SU-DHL-6 (cell line): Measurements from ENCODE around the gene SNRNP70.

Experiments
- H2AFZ ChIP-seq: fragments of 200-600 bp; sonication (generic); 2 replicates; pipeline ENCODE4 v1.6.1; 2014; ENCODE audit warnings: low read depth, mild to moderate bottlenecking, moderate library complexity, mixed read lengths, antibody characterized with exemption, low read length; ENCODE audit not compliant: severe bottlenecking
- H3F3A ChIP-seq: fragments of 200-600 bp; shearing (Covaris generic); 2 replicates; pipeline ENCODE4 v1.6.0; 2016; ENCODE audit warnings: antibody characterized with exemption, mild to moderate bottlenecking; ENCODE audit not compliant: insufficient read depth
- H3K27ac ChIP-seq: fragments of 200-600 bp; sonication (generic); 2 replicates; pipeline ENCODE4 v1.5.1; 2016; ENCODE audit warnings: low read depth, mild to moderate bottlenecking, low read length, moderate library complexity, mixed read lengths
- H3K27me3 ChIP-seq: fragments of 200-600 bp; sonication (generic), shearing (Covaris generic); 2 replicates; pipeline ENCODE4 v1.6.0; 2014; ENCODE audit warnings: mild to moderate bottlenecking, low read length
- H3K36me3 ChIP-seq: fragments of 200-600 bp; sonication (generic); 2 replicates; pipeline ENCODE4 v1.6.1; 2014; ENCODE audit warnings: mild to moderate bottlenecking, low read length, mixed read lengths
- H3K4me2 ChIP-seq: fragments of 300-600, 200-600 bp; shearing (Covaris generic), sonication (generic); 2 replicates; pipeline ENCODE4 v1.6.0; 2014; ENCODE audit warnings: low read length, low read depth, mild to moderate bottlenecking; ENCODE audit not compliant: poor library complexity, severe bottlenecking
- H3K4me3 ChIP-seq: fragments of 200-600 bp; sonication (generic); 2 replicates; pipeline ENCODE4 v1.5.1; 2014; ENCODE audit warnings: antibody characterized with exemption, low read length, mild to moderate bottlenecking, mixed read lengths; ENCODE audit not compliant: insufficient read depth, poor library complexity, severe bottlenecking
- H3K79me2 ChIP-seq: fragments of 200-600 bp; sonication (generic); 2 replicates; pipeline ENCODE4 v1.6.1; 2014; ENCODE audit warnings: mild to moderate bottlenecking, low read length, moderate library complexity; ENCODE audit not compliant: insufficient read depth
- H3K9ac ChIP-seq: fragments of 200-600 bp; sonication (generic); 2 replicates; pipeline ENCODE4 v1.7.0; 2014; ENCODE audit warnings: mild to moderate bottlenecking, low read length
- H3K9me2 ChIP-seq: fragments of 200-600 bp; sonication (generic); replicated peaks from 2 replicates; pipeline ENCODE4 v1.6.1; 2014; ENCODE audit warnings: low read length; ENCODE audit not compliant: insufficient read depth
- H3K9me3 ChIP-seq: fragments of 200-600 bp; sonication (generic); 2 replicates; pipeline ENCODE4 v1.6.1; 2014; ENCODE audit warnings: low read length, mixed read lengths; ENCODE audit not compliant: insufficient read depth
- H4K20me1 ChIP-seq: fragments of 200-600 bp; sonication (generic); 2 replicates; pipeline ENCODE4 v1.6.1; 2014; ENCODE audit warnings: low read depth, mild to moderate bottlenecking, antibody characterized with exemption, low read length, moderate library complexity, mixed read lengths
- CTCF ChIP-seq: fragments of 200-600 bp; sonication (generic); IDR thresholded peaks from one replicate; pipeline ENCODE4 v1.5.1; 2017; ENCODE audit warnings: antibody characterized with exemption, mild to moderate bottlenecking, low read length, moderate library complexity; ENCODE audit not compliant: insufficient read depth, poor library complexity, severe bottlenecking
- EZH2phosphoT487 ChIP-seq: fragments of 200-600 bp; sonication (generic), shearing (Covaris generic); conservative IDR thresholded peaks from 2 replicates; pipeline ENCODE4 v1.6.1; 2018; ENCODE audit warnings: mild to moderate bottlenecking, antibody characterized with exemption, low read length, moderate library complexity, mixed read lengths

Gene SNRNP70

GRCh38 chr19:49132974-49133609 lies 47.8 kb downstream of the SNRNP70 start:
- H3K4me2 ChIP-seq, result no peak overlapping the region
- no peak overlapping the region for H3K4me3 ChIP-seq
- H2AFZ ChIP-seq, result no peak overlapping the region

GRCh38 chr19:49133621-49134454 lies 48.6 kb downstream of the SNRNP70 start:
- H4K20me1 ChIP-seq, result no peaks in the 10 kb centered on the region
- no peaks in the 10 kb centered on the region for H3K36me3 ChIP-seq
- no peak overlapping the region for H2AFZ ChIP-seq
- H3K79me2 ChIP-seq, result no peaks in the 10 kb centered on the region
- H3K4me3 ChIP-seq, result no peak overlapping the region
- H3K9me3 ChIP-seq, result no peaks in the 10 kb centered on the region
- no peaks in the 10 kb centered on the region for H3F3A ChIP-seq
- no peak overlapping the region for H3K27ac ChIP-seq
- no peak overlapping the region for H3K9ac ChIP-seq
- H3K27me3 ChIP-seq, result no peaks in the 10 kb centered on the region
- H3K9me2 ChIP-seq, result no peaks in the 10 kb centered on the region
- TF ChIP-seq EZH2phosphoT487 (no peak), CTCF (no peak)
- H3K4me2 ChIP-seq, result no peak overlapping the region

More at GRCh38 chr19:49132974-49133609, 47.8 kb downstream of the SNRNP70 start:
- Histone ChIP-seq H3K79me2 (no peaks in the 10 kb centered on the region), H3K9me2 (no peaks in the 10 kb centered on the region), H3K27ac (no peak overlapping the region), H3K36me3 (no peaks in the 10 kb centered on the region), H3F3A (no peaks in the 10 kb centered on the region), H4K20me1 (no peaks in the 10 kb centered on the region), H3K9ac (no peak overlapping the region), H3K9me3 (no peaks in the 10 kb centered on the region), H3K27me3 (no peaks in the 10 kb centered on the region)
- TF ChIP-seq EZH2phosphoT487, result no peak
- no peak for TF ChIP-seq CTCF

- Histone ChIP-seq H3K9me2 (no peaks in the 10 kb centered on the region), H3F3A (no peaks in the 10 kb centered on the region), H3K27me3 (no peaks in the 10 kb centered on the region), H3K27ac (no peak overlapping the region), H3K4me2 (no peak overlapping the region), H3K4me3 (no peak overlapping the region), H3K36me3 (no peaks in the 10 kb centered on the region), H3K9me3 (no peaks in the 10 kb centered on the region), H3K9ac (no peak overlapping the region), H3K79me2 (no peaks in the 10 kb centered on the region), H4K20me1 (no peaks in the 10 kb centered on the region), H2AFZ (no peak overlapping the region)
- no peak for TF ChIP-seq CTCF
- TF ChIP-seq EZH2phosphoT487, result no peak
These were observed 50.4 kb downstream of the SNRNP70 start for GRCh38 chr19:49135686-49136085.
